Measurements from ENCODE around the gene ARHGAP4.
A peak's percentile ranks its signal among the peaks of the same experiment; 100 is the strongest.

The ARHGAP4 gene

DNA sequence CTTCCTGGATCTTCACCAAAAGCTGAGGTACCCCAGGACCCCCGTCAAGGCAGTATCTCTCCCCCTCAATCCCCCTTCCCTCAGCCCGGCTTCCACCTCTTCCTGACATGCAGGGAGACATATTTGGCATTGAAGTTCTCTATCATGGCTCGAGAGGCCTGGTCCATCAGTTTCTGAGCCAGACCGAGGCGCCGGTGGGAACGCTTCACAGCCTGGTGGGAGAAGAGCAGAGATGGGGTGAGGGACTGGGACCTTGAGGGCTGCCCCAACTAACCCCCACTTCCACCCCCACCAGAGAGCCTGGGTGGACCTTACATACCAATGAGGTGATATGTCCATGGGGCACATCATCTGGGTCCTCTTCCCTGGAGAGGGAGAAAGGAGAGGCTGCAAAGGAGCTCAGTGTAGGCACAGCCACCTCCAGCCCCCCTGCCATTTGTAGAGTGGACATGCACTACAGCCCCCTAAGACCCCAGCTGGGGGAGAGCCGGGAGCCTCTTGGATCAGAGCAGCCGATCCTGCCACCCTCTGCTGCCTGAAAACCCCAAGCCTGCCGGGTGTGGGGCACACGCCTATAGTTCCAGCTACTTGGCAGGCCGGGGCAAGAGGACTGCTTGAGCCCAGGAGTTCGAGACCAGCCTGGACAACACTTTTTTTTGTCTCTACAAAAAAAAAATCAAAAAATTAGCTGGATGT lies 6.3 kb upstream of the ARHGAP4 start:
- Mint-ChIP-seq H3K4me3 (peak overlapping the region in 1 of 2 donors; percentile 21), H3K4me1 (ENCODE audit: low read depth in 2 of 2) (peaks cover 15 to 19% of the 10 kb centered on the region in 2 donors), H3K36me3 (ENCODE audit: insufficient read depth) (peaks cover 22% of the 10 kb centered on the region), H3K27ac (no peak overlapping the region), H3K9me3 (no peaks in the 10 kb centered on the region), H3K27me3 (no peaks in the 10 kb centered on the region)
- DNase-seq (no peak), ATAC-seq (replicated peaks) (no peak)

DNA sequence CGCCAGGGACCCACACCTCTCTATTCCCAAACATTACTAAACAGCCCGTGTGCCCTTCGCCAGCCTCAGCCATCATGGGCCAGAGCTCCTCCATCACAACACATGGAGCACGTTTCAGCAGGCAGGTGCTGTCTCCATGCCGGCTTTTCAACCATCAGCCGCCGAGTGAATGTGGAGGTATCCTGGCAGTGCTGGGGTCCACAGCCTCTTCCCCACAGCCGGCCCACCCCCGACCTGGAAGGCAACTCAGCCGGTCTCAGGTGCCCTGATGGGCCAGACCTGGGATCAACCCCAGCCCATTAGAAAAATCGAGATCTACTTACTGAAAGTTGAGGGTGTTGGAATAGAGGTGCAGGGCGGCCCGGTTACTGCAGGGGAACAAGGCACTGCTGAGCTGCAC lies 5.7 kb upstream of the ARHGAP4 start:
- H3K4me1 Mint-ChIP-seq (ENCODE audit: low read depth in 2 of 2), result peaks cover 21 to 24% of the 10 kb centered on the region in 2 donors
- peak overlapping the region in 1 of 2 donors; percentile 24 for H3K27ac Mint-ChIP-seq
- DNase-seq (no peak), ATAC-seq (replicated peaks) (no peak)
- H3K27me3 Mint-ChIP-seq, result no peaks in the 10 kb centered on the region
- peaks cover 28% of the 10 kb centered on the region for H3K36me3 Mint-ChIP-seq (ENCODE audit: insufficient read depth)
- peak overlapping the region in 1 of 2 donors; percentile 28 for H3K4me3 Mint-ChIP-seq
- no peaks in the 10 kb centered on the region for H3K9me3 Mint-ChIP-seq

GRCh38 chrX:153931151-153931550 lies 5.1 kb upstream of the ARHGAP4 start:
- ATAC-seq (replicated peaks) (no peak), DNase-seq (no peak)
- Mint-ChIP-seq H3K27ac (peak overlapping the region in 1 of 2 donors; percentile 24), H3K27me3 (no peaks in the 10 kb centered on the region), H3K4me3 (peak overlapping the region in 1 of 2 donors; percentile 28), H3K4me1 (ENCODE audit: low read depth in 2 of 2) (peaks cover 18 to 28% of the 10 kb centered on the region in 2 donors), H3K36me3 (ENCODE audit: insufficient read depth) (peaks cover 33% of the 10 kb centered on the region), H3K9me3 (no peaks in the 10 kb centered on the region)

GRCh38 chrX:153930011-153930910 lies 4.2 kb upstream of the ARHGAP4 start:
- Mint-ChIP-seq H3K4me1 (ENCODE audit: low read depth in 2 of 2) (peaks cover 21 to 28% of the 10 kb centered on the region in 2 donors), H3K27ac (peak overlapping the region in 1 of 2 donors; percentile 12), H3K36me3 (ENCODE audit: insufficient read depth) (peaks cover 42% of the 10 kb centered on the region), H3K4me3 (no peak overlapping the region), H3K27me3 (no peaks in the 10 kb centered on the region), H3K9me3 (no peaks in the 10 kb centered on the region)
- DNase-seq, result no peak
- no peak for ATAC-seq (replicated peaks)

DNA sequence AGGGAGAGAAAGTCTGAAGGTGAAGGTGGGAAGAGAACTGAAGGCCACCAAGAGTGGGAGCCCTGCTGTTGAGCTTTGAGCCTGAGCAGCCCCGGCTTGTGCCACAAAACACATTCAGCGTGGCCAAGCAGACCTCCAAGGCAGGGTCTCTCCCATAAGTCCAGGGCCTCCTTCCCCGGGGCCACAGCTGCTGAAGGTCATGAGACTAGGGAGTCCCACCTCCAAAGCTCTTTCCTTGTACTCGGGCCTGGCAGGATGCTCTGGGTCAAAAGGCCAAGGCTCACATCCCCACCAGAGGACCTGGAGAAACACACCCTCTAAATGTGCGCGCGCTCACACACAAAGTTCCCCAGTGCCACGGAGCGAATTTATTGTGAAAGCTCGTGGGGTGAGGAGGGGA lies 3.5 kb upstream of the ARHGAP4 start:
- Mint-ChIP-seq H3K27ac (peak overlapping the region in 1 of 2 donors; percentile 99), H3K36me3 (ENCODE audit: insufficient read depth) (peaks cover 42% of the 10 kb centered on the region), H3K9me3 (no peaks in the 10 kb centered on the region), H3K27me3 (no peaks in the 10 kb centered on the region), H3K4me3 (no peak overlapping the region), H3K4me1 (ENCODE audit: low read depth in 2 of 2) (peaks cover 21 to 29% of the 10 kb centered on the region in 2 donors)
- ATAC-seq (replicated peaks) (no peak), DNase-seq (no peak)

GRCh38 chrX:153928846-153929245 lies 2.8 kb upstream of the ARHGAP4 start:
- H3K4me1 Mint-ChIP-seq (ENCODE audit: low read depth in 2 of 2), result peaks cover 17 to 29% of the 10 kb centered on the region in 2 donors
- H3K36me3 Mint-ChIP-seq (ENCODE audit: insufficient read depth), result peaks cover 42% of the 10 kb centered on the region
- H3K27ac Mint-ChIP-seq, result peak overlapping the region; percentile 95 to 99
- no peak for ATAC-seq (replicated peaks)
- no peak for DNase-seq
- H3K4me3 Mint-ChIP-seq, result peak overlapping the region; percentile 87 to 91
- no peaks in the 10 kb centered on the region for H3K9me3 Mint-ChIP-seq
- no peaks in the 10 kb centered on the region for H3K27me3 Mint-ChIP-seq

- H3K9me3 Mint-ChIP-seq, result no peaks in the 10 kb centered on the region
- peaks cover 45% of the 10 kb centered on the region for H3K36me3 Mint-ChIP-seq (ENCODE audit: insufficient read depth)
- DNase-seq (peak; percentile 85 to 86 (median 86)), ATAC-seq (replicated peaks) (peak; percentile 73)
- H3K27ac Mint-ChIP-seq, result peak overlapping the region; percentile 95 to 99
- peak overlapping the region; percentile 87 to 91 for H3K4me3 Mint-ChIP-seq
- peaks cover 15 to 32% of the 10 kb centered on the region in 2 donors for H3K4me1 Mint-ChIP-seq (ENCODE audit: low read depth in 2 of 2)
- H3K27me3 Mint-ChIP-seq, result no peaks in the 10 kb centered on the region
Measured at GRCh38 chrX:153927922-153928760, 2.1 kb upstream of the ARHGAP4 start.

DNA sequence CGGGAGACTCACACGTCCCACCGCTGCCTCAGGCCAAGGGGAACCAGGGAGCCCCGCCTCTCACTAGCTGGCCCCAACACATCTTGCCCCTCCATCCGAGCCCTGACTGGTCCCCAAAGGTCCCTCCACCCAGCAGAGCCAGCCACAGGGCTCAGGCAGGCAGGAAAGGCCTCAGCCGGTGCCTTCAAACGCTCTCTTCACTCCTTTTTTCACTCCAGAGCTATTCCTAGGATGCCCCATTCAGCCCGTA lies 1.5 kb upstream of the ARHGAP4 start:
- peak overlapping the region; percentile 95 to 99 for H3K27ac Mint-ChIP-seq
- no peak for ATAC-seq (replicated peaks)
- H3K4me1 Mint-ChIP-seq (ENCODE audit: low read depth in 2 of 2), result peaks cover 21 to 34% of the 10 kb centered on the region in 2 donors
- H3K9me3 Mint-ChIP-seq, result no peaks in the 10 kb centered on the region
- peaks cover 42% of the 10 kb centered on the region for H3K36me3 Mint-ChIP-seq (ENCODE audit: insufficient read depth)
- no peaks in the 10 kb centered on the region for H3K27me3 Mint-ChIP-seq
- peak in 1 of 3 experiments; percentile 13 for DNase-seq
- H3K4me3 Mint-ChIP-seq, result peak overlapping the region; percentile 87 to 91

DNA sequence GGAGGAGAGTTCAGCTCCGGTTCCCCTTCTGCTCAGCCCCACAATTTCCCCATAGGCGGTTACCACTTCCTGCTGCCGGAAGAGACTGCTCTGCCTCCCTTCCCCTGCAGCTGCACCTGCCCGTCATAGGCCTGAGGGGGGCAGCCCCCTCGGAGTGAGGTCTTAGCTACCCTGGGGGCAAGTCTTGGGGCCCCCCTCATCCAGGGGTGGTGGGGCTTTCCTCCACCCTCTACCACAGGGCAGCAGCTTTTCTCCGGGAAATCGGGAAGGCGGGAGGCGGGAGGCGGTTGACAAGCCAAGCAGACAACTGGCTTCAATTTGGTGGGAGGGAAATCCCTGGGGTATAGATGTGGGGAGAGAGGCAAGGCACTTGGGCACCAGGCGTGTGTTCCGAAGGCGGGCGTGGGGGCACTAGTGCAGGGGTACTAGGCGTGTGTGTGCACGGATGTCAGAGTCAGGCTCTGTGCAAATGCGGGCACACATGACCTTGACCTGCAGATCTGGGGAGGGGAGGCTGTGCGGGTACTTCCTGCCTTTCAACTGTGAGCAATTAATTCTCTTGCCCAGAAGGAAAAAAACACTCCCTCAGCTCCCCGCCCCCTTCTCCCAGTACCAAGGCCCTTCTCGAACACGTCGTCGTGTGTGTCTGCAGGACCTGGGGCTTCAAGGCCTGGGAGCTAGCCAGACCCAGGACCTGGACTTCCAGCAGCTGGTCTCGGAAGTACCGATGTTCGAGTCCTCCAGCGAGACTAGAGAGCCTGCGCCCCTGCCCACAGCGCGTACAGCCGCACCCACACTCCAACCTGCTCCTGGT lies 1.0 kb upstream of the ARHGAP4 start:
- peaks cover 23 to 38% of the 10 kb centered on the region in 2 donors for H3K4me1 Mint-ChIP-seq (ENCODE audit: low read depth in 2 of 2)
- peak; percentile 55 for ATAC-seq (replicated peaks)

DNA sequence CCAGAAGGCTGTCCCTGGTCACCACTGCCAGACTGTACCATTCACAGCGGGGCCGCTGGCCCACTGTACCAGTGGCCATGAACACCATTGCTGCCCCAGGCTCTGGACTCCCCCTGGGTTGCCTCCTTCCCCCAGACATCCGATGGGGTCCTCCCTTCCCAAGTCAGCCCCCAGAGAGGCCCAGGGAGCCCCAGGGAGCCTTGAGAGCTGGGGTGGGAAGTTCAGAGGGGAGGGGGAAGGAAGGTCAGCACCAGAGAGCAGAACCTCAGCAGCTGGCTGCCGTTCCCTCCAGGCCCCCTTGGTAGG lies 441 bp upstream of the ARHGAP4 start:
- no peaks in the 10 kb centered on the region for H3K9me3 Mint-ChIP-seq
- peak overlapping the region; percentile 95 to 99 for H3K27ac Mint-ChIP-seq
- H3K4me3 Mint-ChIP-seq, result peak overlapping the region; percentile 87 to 91
- peaks cover 23 to 39% of the 10 kb centered on the region in 2 donors for H3K4me1 Mint-ChIP-seq (ENCODE audit: low read depth in 2 of 2)
- no peaks in the 10 kb centered on the region for H3K27me3 Mint-ChIP-seq
- peaks cover 45% of the 10 kb centered on the region for H3K36me3 Mint-ChIP-seq (ENCODE audit: insufficient read depth)
- DNase-seq, result no peak
- peak; percentile 0 for ATAC-seq (replicated peaks)

More for the DNA sequence above, 1.0 kb upstream of the ARHGAP4 start:
- Mint-ChIP-seq H3K27ac (peak overlapping the region; percentile 95 to 99), H3K9me3 (no peaks in the 10 kb centered on the region), H3K36me3 (ENCODE audit: insufficient read depth) (peaks cover 43% of the 10 kb centered on the region), H3K4me3 (peak overlapping the region; percentile 87 to 91), H3K27me3 (no peaks in the 10 kb centered on the region)
- peak; percentile 64 to 65 (median 64) for DNase-seq

GRCh38 chrX:153925387-153925738 lies 701 bp downstream of the ARHGAP4 start:
- H3K27ac Mint-ChIP-seq, result peak overlapping the region; percentile 94 to 99
- peaks cover 23 to 36% of the 10 kb centered on the region in 2 donors for H3K4me1 Mint-ChIP-seq (ENCODE audit: low read depth in 2 of 2)
- H3K27me3 Mint-ChIP-seq, result no peaks in the 10 kb centered on the region
- DNase-seq (no peak), ATAC-seq (replicated peaks) (no peak)
- peaks cover 49% of the 10 kb centered on the region for H3K36me3 Mint-ChIP-seq (ENCODE audit: insufficient read depth)
- H3K4me3 Mint-ChIP-seq, result peak overlapping the region; percentile 89 to 91
- no peaks in the 10 kb centered on the region for H3K9me3 Mint-ChIP-seq

DNA sequence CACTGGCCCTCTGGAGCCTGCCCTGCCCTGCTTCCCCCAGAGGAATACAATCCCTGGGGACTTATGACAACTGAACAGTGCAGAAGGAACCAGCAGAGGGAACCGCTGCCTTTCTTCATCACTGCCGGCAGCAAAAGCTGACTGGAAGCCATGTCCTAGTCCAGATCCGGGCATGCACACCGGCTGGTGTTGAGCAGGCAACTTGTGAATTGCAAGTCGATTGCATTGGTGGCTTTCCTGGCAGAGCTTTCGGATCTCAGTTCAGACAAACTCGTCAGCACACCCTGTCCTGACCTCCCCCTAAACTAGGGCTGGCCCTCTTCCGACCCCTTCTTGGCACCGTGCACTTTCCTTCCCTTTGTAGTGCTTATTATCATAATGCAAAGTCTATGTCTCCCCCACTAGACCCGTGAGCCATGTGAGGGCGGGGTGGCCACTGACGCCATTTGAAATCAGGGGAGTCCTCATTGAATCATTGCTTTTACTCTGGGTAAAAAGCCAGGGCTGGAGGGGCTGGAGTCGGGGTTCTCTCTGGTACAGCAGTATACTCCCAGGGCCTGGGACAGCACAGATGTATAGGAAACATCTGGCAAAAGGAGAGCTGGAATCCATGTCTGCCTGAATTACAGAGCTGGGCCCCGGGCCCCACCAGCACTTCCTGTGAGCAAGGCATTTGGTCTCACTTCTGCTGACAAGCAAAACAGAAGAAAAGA lies 1.8 kb downstream of the ARHGAP4 start:
- ATAC-seq (replicated peaks), result no peak
- Mint-ChIP-seq H3K9me3 (no peaks in the 10 kb centered on the region), H3K4me1 (ENCODE audit: low read depth in 2 of 2) (peaks cover 23 to 35% of the 10 kb centered on the region in 2 donors), H3K27me3 (no peaks in the 10 kb centered on the region), H3K36me3 (ENCODE audit: insufficient read depth) (peaks cover 54% of the 10 kb centered on the region), H3K4me3 (peak overlapping the region; percentile 89 to 91), H3K27ac (peak overlapping the region; percentile 94 to 99)
- peak; percentile 26 to 32 (median 31) for DNase-seq
